NB4 (cell line): Measurements from ENCODE around the gene BIN1.

Experiments
- CTCF ChIP-seq: IDR thresholded peaks from one replicate; pipeline ENCODE4 v1.5.1; 2012; ENCODE audit warnings: low read depth, low read length
- MAX ChIP-seq: IDR thresholded peaks from 2 replicates; pipeline ENCODE4 v1.6.1; 2011; ENCODE audit warnings: low read depth, low read length

DNA sequence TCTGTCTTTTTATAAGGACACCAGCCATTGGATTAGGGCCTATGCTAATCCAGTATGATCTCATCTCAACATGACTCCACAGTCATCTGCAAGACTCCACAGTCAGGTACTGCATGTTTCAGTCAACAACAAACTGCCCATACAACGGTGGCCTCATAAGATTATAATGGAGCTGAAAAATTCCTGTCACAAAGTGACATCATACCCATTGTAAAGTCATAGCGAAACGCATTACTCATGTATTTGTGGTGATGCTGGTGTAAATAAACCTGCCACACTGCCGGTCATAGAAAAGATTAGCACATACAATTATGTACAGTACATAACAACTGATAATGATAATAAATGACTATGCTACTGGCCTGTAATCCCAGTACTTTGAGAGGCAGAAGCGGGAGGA lies 106.0 kb downstream of the BIN1 start:
- no peak for TF ChIP-seq CTCF
- TF ChIP-seq MAX: no peak
